H1 (cell line): ENCODE measurements around the gene PDZK1IP1. TPM values are rescaled to one million over a fixed set of nuclear protein-coding genes. Genes with fewer than 3 reads are reported as not detected.

ENCODE experiments used
- CTCF ChIA-PET: fragments of 300-600 bp; sonication (Branson Sonifier 250); formaldehyde crosslinking; loops from one replicate; lab custom pipeline; 2021; ENCODE audit not compliant: partially characterized antibody; lab: Charles Lee
- POLR2A ChIA-PET: fragments of 300-600 bp; sonication (Branson Sonifier 250); formaldehyde crosslinking; loops from one replicate; lab custom pipeline; 2021; ENCODE audit warnings: inconsistent platforms; ENCODE audit not compliant: partially characterized antibody; lab: Charles Lee
- DNase-seq, 2 experiments: peaks; one replicate each; pipeline versions ENCODE4 v3.0.0 to v3.0.0-alpha.2; 2010 to 2022; ENCODE audit warnings: low spot score in 2 of 2, low read depth in 1 of 2, mixed read lengths in 1 of 2
- FAIRE-seq: peaks from 2 replicates; lab custom pipeline; 2011; peaks lifted over from hg19 to GRCh38; lab: Jason Lieb, UNC
- H2AFZ ChIP-seq: 2 replicates; pipeline ENCODE4 v1.8.1; 2012; ENCODE audit warnings: low read length, inconsistent platforms
- H2AK5ac ChIP-seq: 2 replicates; pipeline ENCODE4 v1.6.1; 2013; ENCODE audit warnings: low read depth, low read length
- H2BK120ac ChIP-seq: replicated peaks from 2 replicates; pipeline ENCODE3; 2013; ENCODE audit warnings: low read depth, low read length, inconsistent platforms
- H2BK12ac ChIP-seq: 2 replicates; pipeline ENCODE4 v1.6.1; 2013; ENCODE audit warnings: low read depth, low read length
- H2BK15ac ChIP-seq: 2 replicates; pipeline ENCODE4 v1.6.1; 2013; ENCODE audit warnings: low read length
- H2BK20ac ChIP-seq: 2 replicates; pipeline ENCODE4 v1.6.1; 2013; ENCODE audit warnings: low read length
- H2BK5ac ChIP-seq: 2 replicates; pipeline ENCODE4 v1.6.1; 2013; ENCODE audit warnings: low read depth, low read length
- H3K14ac ChIP-seq: 2 replicates; pipeline ENCODE4 v1.6.1; 2013; ENCODE audit warnings: inconsistent platforms; ENCODE audit not compliant: insufficient read length
- H3K18ac ChIP-seq: 2 replicates; pipeline ENCODE4 v1.6.1; 2013; ENCODE audit warnings: low read length; ENCODE audit errors: extremely low read depth
- H3K23ac ChIP-seq: 2 replicates; pipeline ENCODE4 v1.6.1; 2013; ENCODE audit warnings: inconsistent platforms; ENCODE audit not compliant: insufficient read length
- H3K23me2 ChIP-seq: 2 replicates; pipeline ENCODE4 v1.6.1; 2013; ENCODE audit warnings: low read depth, low read length
- H3K27ac ChIP-seq: 2 replicates; pipeline ENCODE4 v1.6.1; 2011; ENCODE audit warnings: low read depth, low read length, inconsistent platforms
- H3K27me3 ChIP-seq, 4 experiments: replicated peaks in 1 of 4; 1 replicate in 1 of 4; 2 replicates in 3 of 4; pipeline versions ENCODE4 v1.6.1 to v1.8.1; 2011 to 2013; ENCODE audit warnings: low read length in 3 of 4, mild to moderate bottlenecking in 3 of 4, inconsistent platforms in 2 of 4, mixed read lengths in 2 of 4, moderate library complexity in 1 of 4; ENCODE audit not compliant: control insufficient read depth in 3 of 4, insufficient read depth in 3 of 4; ENCODE audit errors: extremely low read depth in 1 of 4
- H3K36me3 ChIP-seq, 4 experiments: 2 replicates each; pipeline versions ENCODE4 v1.6.1 to v1.8.1; 2011 to 2013; ENCODE audit warnings: mild to moderate bottlenecking in 4 of 4, low read length in 3 of 4, moderate library complexity in 2 of 4, control low read depth in 1 of 4, inconsistent platforms in 1 of 4; ENCODE audit not compliant: insufficient read depth in 4 of 4, control insufficient read depth in 2 of 4
- H3K4ac ChIP-seq: replicated peaks from 2 replicates; pipeline ENCODE3; 2013; ENCODE audit warnings: low read length, low read depth, mixed read lengths, inconsistent platforms; ENCODE audit not compliant: insufficient read length
- H3K4me1 ChIP-seq, 4 experiments: replicated peaks in 1 of 4; 1 replicate in 1 of 4; 2 replicates in 3 of 4; pipeline versions ENCODE4 v1.6.1 to v1.8.1; 2011 to 2013; ENCODE audit warnings: low read length in 3 of 4, inconsistent platforms in 2 of 4, mixed read lengths in 1 of 4; ENCODE audit not compliant: insufficient read depth in 4 of 4, control insufficient read depth in 3 of 4
- H3K4me2 ChIP-seq, 2 experiments: 2 replicates each; pipeline versions ENCODE4 v1.6.1 to v1.8.1; 2011 to 2013; ENCODE audit warnings: low read depth in 2 of 2, low read length in 2 of 2, control low read depth in 1 of 2, inconsistent platforms in 1 of 2, mild to moderate bottlenecking in 1 of 2; ENCODE audit not compliant: insufficient read depth in 1 of 2
- H3K4me3 ChIP-seq, 4 experiments: fragments of 200-600, 300-600 bp in 1 of 4; sonication (generic), shearing (Covaris generic), sonication (Bioruptor Twin) in 1 of 4; 2 replicates each; pipeline versions ENCODE4 v1.5.1 to v1.8.1; 2011 to 2016; ENCODE audit warnings: low read length in 4 of 4, low read depth in 3 of 4, control low read depth in 2 of 4, inconsistent platforms in 2 of 4, mild to moderate bottlenecking in 2 of 4, mixed read lengths in 1 of 4, moderate library complexity in 1 of 4; ENCODE audit not compliant: insufficient read depth in 2 of 4; ENCODE audit errors: extremely low read depth in 1 of 4
- H3K56ac ChIP-seq: replicated peaks from 2 replicates; pipeline ENCODE3; 2013; ENCODE audit warnings: low read depth, mild to moderate bottlenecking, mixed read lengths, low read length, inconsistent platforms; ENCODE audit not compliant: insufficient read length
- H3K79me1 ChIP-seq: 2 replicates; pipeline ENCODE4 v1.6.1; 2013; ENCODE audit warnings: low read depth, low read length, control low read depth
- H3K79me2 ChIP-seq, 2 experiments: 2 replicates each; pipeline versions ENCODE4 v1.6.1 to v1.8.1; 2012 to 2013; ENCODE audit warnings: low read length in 2 of 2, mild to moderate bottlenecking in 2 of 2, inconsistent platforms in 1 of 2; ENCODE audit not compliant: insufficient read depth in 2 of 2, control insufficient read depth in 1 of 2
- H3K9ac ChIP-seq, 4 experiments: replicated peaks in 1 of 4; 1 replicate in 1 of 4; 2 replicates in 3 of 4; pipeline versions ENCODE4 v1.6.1 to v1.8.1; 2011 to 2013; ENCODE audit warnings: low read depth in 3 of 4, low read length in 3 of 4, control low read depth in 2 of 4, mild to moderate bottlenecking in 2 of 4, moderate library complexity in 2 of 4, inconsistent platforms in 1 of 4; ENCODE audit errors: extremely low read depth in 1 of 4
- H3K9me3 ChIP-seq, 2 experiments: 2 replicates each; pipeline versions ENCODE4 v1.6.1 to v1.8.1; 2012 to 2013; ENCODE audit warnings: mild to moderate bottlenecking in 2 of 2, moderate library complexity in 2 of 2, control low read depth in 1 of 2, inconsistent platforms in 1 of 2, low read depth in 1 of 2, low read length in 1 of 2, mixed read lengths in 1 of 2; ENCODE audit not compliant: insufficient read depth in 2 of 2
- H4K20me1 ChIP-seq, 2 experiments: replicated peaks in 1 of 2; 2 replicates each; pipeline versions ENCODE3 to v1.8.1; 2011 to 2013; ENCODE audit warnings: inconsistent platforms in 2 of 2, low read length in 2 of 2, mild to moderate bottlenecking in 1 of 2; ENCODE audit not compliant: insufficient read depth in 2 of 2, control insufficient read depth in 1 of 2
- H4K5ac ChIP-seq: 2 replicates; pipeline ENCODE4 v1.6.1; 2013; ENCODE audit warnings: low read length, low read depth, mixed read lengths, inconsistent platforms; ENCODE audit not compliant: insufficient read length
- H4K8ac ChIP-seq: 2 replicates; pipeline ENCODE4 v1.8.0; 2013; ENCODE audit warnings: mild to moderate bottlenecking, moderate library complexity, low read length, inconsistent platforms; ENCODE audit not compliant: insufficient read depth; ENCODE audit errors: extremely low read depth
- H4K91ac ChIP-seq: replicated peaks from 2 replicates; pipeline ENCODE3; 2013; ENCODE audit warnings: low read length, mixed read lengths, inconsistent platforms; ENCODE audit not compliant: insufficient read length
- JUN ChIP-seq: IDR thresholded peaks from 2 replicates; pipeline ENCODE4 v1.6.1; 2011; ENCODE audit warnings: low read depth, mild to moderate bottlenecking, improper control_type of control experiment, low read length
- NANOG ChIP-seq: IDR thresholded peaks from 2 replicates; pipeline ENCODE4 v1.6.1; 2011; ENCODE audit warnings: low read length, low read depth, mild to moderate bottlenecking, inconsistent platforms; ENCODE audit not compliant: insufficient read depth, poor library complexity, severe bottlenecking
- SIRT6 ChIP-seq: IDR thresholded peaks from one replicate; pipeline ENCODE4 v1.7.1; 2012; ENCODE audit warnings: low read length, inconsistent platforms
- TAF1 ChIP-seq: IDR thresholded peaks from 2 replicates; pipeline ENCODE4 v1.6.1; 2011; ENCODE audit warnings: mild to moderate bottlenecking, low read depth, low read length
- WGBS, 2 experiments: shearing (Covaris generic) in 1 of 2; methylation state at CpG; one replicate each; pipeline versions ENCODE4 v1.1.6 to v1.1.7; 2013 to 2015; ENCODE audit warnings: low lambda C conversion rate in 2 of 2, mixed read lengths in 2 of 2, inconsistent platforms in 1 of 2, low coverage in 1 of 2, missing lambda C conversion rate in 1 of 2; ENCODE audit not compliant: insufficient replicate concordance in 2 of 2, insufficient coverage in 1 of 2, insufficient read length in 1 of 2; ENCODE audit errors: extremely low coverage in 1 of 2, missing lambda C conversion rate in 1 of 2; 5-methylcytosine and 5-hydroxymethylcytosine counted together
- polyA plus RNA-seq, 7 experiments: library from polyadenylated mRNA; depleted of rRNA in 3 of 7; stranded (reverse) in 5 of 7; unstranded in 2 of 7; fragments of >200 nt in 5 of 7; fragments of 200-250 nt in 2 of 7; gene quantifications; 1 replicate in 5 of 7; 2 replicates in 1 of 7; 4 replicates in 1 of 7; pipeline versions ENCODE4 v1.2.1 to v1.2.3, GENCODE V29; 2011 to 2013; ENCODE audit warnings: missing spikeins in 2 of 7, mixed read lengths in 2 of 7
- total RNA-seq: library from RNA; stranded (reverse); fragmentation: NEBNext Ultra II Directional; extraction: Animal tissue kit (Norgen Biotek cat#: 25700); gene quantifications from 2 replicates; pipeline ENCODE4 v1.2.1, GENCODE V29; 2021

Gene PDZK1IP1
- total and polyA plus RNA-seq, 2 of the 8 experiments (the other 6 are each of a cell fraction or from before 2014, with no cell fraction given), result 0.17 TPM; not detected in 1

DNA sequence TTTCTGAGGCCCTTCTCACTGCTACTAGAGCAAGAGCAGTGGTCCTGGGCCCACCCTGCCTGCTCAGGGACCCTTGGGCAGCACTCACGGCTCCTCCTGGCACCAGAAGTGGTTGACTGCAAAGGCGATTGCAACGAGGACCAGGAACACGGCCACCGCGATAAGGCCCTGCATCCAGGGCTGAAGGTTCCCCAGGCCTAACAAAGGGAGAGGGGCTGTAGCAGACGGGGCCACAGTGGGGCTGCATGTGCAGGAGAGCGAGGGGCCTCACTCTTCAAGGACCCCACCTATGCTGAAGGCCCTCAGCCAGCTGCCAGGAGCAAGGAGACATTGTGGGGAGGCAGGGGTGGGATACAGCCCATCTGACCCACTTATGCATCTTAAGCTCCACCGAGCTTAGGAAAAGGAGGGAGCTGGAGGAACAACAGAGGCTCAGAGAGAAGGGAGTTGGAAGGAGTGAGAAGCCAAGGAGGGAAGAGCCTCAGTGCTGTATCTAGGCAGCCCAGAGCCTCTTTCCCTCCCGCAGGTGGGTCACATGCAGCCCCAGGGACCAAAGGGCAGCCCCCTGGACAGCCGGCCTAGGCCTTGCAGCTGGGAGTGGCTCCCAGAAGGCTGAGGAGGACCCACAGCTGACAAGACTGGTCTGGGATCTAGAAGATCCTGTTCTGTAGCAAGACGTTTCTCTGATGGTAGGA, 2.5 kb downstream of the PDZK1IP1 start:
- 89% methylated on average over 12 of the region's 12 CpGs; no CpG with 5 or more reads in 1 of the 2 experiments for WGBS, 2 experiments

More for the DNA sequence above, 2.5 kb downstream of the PDZK1IP1 start:
- H2BK12ac ChIP-seq, result no peak overlapping the region
- no peak overlapping the region for H4K5ac ChIP-seq
- H4K8ac ChIP-seq, result no peak overlapping the region; the same call in 1 of the 2 replicates
- H3K18ac ChIP-seq, result no peak overlapping the region
- H3K27me3 ChIP-seq, result no peaks in the 10 kb centered on the region; a peak in 3 of 7 replicates
- POLR2A ChIA-PET, result no interaction called here
- H3K79me1 ChIP-seq, result no peaks in the 10 kb centered on the region
- no peak overlapping the region for H2BK15ac ChIP-seq
- no peak overlapping the region for H2AK5ac ChIP-seq
- H3K56ac ChIP-seq, result no peak overlapping the region
- no peak overlapping the region for H3K4me3 ChIP-seq
- H3K27ac ChIP-seq, result no peak overlapping the region
- H3K23ac ChIP-seq, result no peak overlapping the region
- H3K9me3 ChIP-seq, result no peaks in the 10 kb centered on the region
- no peak overlapping the region for H2BK20ac ChIP-seq
- H3K9ac ChIP-seq, result no peak overlapping the region
- H3K36me3 ChIP-seq, result no peaks in the 10 kb centered on the region
- CTCF ChIA-PET, result interaction anchor here (10.2 to 14.4 kb wide), 2 partner anchors 8 to 77 kb away, joined by 153 to 207 read pairs; no protein-coding TSS in a partner anchor
- no peak for DNase-seq
- H3K4me1 ChIP-seq, result peaks cover 2 to 12% (median 6%) of the 10 kb centered on the region in 4 experiments
- no peaks in the 10 kb centered on the region for H4K20me1 ChIP-seq
- no peak overlapping the region for H3K14ac ChIP-seq
- H3K23me2 ChIP-seq, result peaks cover 5% of the 10 kb centered on the region; the same call in 1 of the 2 replicates
- no peak overlapping the region for H4K91ac ChIP-seq
- no peak overlapping the region for H3K4me2 ChIP-seq
- H3K4ac ChIP-seq, result no peak overlapping the region
- no peaks in the 10 kb centered on the region for H3K79me2 ChIP-seq
- FAIRE-seq, result no peak
- no peak overlapping the region for H2BK120ac ChIP-seq
- no peak overlapping the region for H2BK5ac ChIP-seq
- no peak overlapping the region for H2AFZ ChIP-seq
- no peak for TF ChIP-seq JUN
- no peak for TF ChIP-seq NANOG
- no peak for TF ChIP-seq TAF1
- TF ChIP-seq SIRT6, result no peak
- TF ChIP-seq, all 59 proteins: peak for 0
